ENCODE measurements around the gene GTF2I.
"Not testable (repeated sequence)": the region's sequence is repeated elsewhere in the genome, so short reads cannot be mapped to it uniquely, and the experiment has no call there.

DNA sequence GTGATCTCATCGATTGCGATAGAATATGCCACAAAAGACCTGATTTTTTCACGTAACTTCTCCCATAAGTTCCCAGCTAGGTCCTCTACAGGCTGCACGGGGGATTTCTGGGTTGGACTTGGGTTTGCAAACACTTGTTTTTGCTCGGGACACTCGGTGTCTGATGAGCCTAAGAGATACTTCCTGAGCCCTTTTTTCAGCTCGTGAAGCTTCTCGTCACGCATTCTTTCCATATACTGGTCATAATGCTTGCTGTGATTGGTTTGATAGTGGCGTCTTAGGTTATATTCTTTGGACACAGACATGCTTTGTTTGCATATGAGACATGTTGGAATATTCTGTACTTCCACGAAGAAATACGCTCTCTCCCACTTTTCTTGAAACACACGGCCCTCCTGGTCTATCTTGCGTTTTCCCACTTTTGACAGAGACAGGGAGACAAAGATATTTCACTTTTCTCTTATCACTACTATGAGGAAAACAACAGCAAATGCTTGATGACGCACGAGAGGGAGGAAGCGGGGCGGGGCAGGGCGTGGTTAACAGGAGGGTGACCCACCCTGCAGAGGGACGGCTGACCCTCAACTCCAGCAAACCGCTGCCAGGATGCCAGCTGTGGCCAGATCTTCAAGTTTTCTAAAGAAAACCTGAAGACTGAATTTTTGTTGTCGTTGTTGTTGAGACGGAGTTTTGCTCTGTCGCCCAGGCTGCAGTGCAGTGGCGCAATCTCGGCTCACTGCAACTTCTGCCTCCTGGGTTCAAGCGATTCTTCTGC is 140.5 kb downstream of the GTF2I start:
- not testable (repeated sequence) for TF ChIP-seq POLR2A (IDR thresholded peaks at IDR 0.05)
- TF ChIP-seq, protein P1, sequence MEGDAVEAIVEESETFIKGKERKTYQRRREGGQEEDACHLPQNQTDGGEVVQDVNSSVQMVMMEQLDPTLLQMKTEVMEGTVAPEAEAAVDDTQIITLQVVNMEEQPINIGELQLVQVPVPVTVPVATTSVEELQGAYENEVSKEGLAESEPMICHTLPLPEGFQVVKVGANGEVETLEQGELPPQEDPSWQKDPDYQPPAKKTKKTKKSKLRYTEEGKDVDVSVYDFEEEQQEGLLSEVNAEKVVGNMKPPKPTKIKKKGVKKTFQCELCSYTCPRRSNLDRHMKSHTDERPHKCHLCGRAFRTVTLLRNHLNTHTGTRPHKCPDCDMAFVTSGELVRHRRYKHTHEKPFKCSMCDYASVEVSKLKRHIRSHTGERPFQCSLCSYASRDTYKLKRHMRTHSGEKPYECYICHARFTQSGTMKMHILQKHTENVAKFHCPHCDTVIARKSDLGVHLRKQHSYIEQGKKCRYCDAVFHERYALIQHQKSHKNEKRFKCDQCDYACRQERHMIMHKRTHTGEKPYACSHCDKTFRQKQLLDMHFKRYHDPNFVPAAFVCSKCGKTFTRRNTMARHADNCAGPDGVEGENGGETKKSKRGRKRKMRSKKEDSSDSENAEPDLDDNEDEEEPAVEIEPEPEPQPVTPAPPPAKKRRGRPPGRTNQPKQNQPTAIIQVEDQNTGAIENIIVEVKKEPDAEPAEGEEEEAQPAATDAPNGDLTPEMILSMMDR (IDR thresholded peaks at IDR 0.05): not testable (repeated sequence)

Data from adrenal gland (tissue), 5 donors.